HG02943 (cell line): ENCODE data around the gene TINAG.

ENCODE experiments used
- ATAC-seq: cut with Tn5 transposase; IDR thresholded peaks from one replicate; pipeline ENCODE4 v1.9.1; 2021; ENCODE audit warnings: mild to moderate bottlenecking, low read depth, moderate library complexity; ENCODE audit not compliant: unreplicated experiment

The TINAG gene

GRCh38 chr6:54419885-54420284 lies 111.6 kb downstream of the TINAG start:
- ATAC-seq, result no peak

GRCh38 chr6:54426995-54427394 lies 118.8 kb downstream of the TINAG start:
- ATAC-seq, result no peak

- ATAC-seq, result no peak
These were observed 119.2 kb downstream of the TINAG start for GRCh38 chr6:54427396-54427937.

GRCh38 chr6:54428431-54428830 lies 120.2 kb downstream of the TINAG start:
- ATAC-seq, result peak; percentile 87

GRCh38 chr6:54431466-54431865 lies 123.2 kb downstream of the TINAG start:
- ATAC-seq, result no peak
